GOT3 (cell line): ENCODE measurements around the gene FAM98B.

Experiments
- DNase-seq: peaks from one replicate; lab custom pipeline; 2025; ENCODE audit warnings: mixed read lengths; lab: John Stamatoyannopoulos, UW

FAM98B gene

DNA sequence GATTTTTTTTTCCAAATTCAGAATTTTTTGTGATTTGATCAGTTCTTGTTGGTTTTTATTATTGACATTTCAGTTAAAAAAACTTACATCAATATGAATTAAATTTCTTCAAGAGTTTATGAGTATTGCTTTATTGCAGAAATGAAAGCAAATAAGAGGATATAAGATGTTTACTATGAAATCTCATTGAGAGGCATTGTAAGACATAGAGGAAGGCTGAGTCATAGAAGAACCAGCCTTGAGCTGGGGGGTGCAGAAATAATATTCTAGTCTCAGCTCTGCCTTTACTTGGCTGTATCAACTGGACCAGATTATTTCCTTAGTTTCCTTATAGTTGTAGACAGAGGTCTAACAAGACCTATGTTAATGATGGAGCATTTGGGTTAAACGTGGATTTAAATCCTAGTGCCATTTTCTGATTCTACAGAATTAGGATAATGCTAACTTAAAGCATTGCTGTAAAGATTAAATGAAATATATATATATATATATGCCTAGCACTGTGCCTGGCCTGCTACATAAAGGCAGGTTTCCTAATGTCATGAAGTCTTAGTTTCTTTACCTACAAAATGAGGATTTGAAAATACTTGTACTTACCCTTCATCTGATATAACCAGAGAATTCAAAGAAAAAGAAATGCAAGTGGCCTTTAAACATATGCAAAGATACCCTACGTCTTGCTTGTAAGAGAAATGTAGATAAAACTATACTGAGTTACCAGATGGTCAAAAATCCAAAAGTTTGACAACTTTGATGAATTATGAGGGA, 7.3 kb downstream of the FAM98B start:
- no peak for DNase-seq

DNA sequence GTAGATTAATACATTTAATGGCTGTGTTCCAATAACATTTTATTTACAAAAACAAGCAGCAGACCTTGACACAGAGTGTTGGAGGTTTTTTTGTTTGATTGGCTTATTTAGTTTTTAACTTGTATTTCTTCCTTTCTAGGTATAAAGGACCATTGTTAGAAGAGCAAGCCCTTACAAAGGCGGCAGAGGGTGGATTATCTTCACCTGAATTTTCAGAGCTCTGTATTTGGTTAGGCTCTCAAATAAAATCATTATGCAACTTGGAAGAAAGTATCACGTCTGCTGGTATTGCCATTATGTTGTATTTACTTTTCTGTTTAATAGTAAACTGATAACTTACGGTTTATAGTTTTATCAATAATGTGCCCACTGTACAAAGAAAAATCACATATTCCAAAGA, 10.0 kb downstream of the FAM98B start:
- no peak for DNase-seq

DNA sequence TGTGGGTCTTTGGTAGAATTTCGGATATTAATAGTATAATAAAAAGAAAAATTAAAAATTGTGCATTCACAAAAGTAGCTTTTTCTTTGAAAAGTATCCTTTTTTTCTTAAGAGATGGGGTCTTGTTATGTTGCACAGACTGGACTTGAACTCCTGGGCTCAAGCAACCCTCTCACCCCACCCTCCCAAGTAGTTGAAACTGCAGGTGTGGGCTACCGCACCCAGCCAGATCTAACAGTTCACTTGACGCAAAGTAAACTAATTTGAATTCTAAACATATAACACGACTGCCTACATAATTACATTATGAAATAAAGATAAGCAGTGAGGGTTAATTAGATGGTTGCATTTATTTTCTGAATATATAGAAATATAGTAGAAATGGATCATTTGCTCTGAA, 10.7 kb downstream of the FAM98B start:
- no peak for DNase-seq

DNA sequence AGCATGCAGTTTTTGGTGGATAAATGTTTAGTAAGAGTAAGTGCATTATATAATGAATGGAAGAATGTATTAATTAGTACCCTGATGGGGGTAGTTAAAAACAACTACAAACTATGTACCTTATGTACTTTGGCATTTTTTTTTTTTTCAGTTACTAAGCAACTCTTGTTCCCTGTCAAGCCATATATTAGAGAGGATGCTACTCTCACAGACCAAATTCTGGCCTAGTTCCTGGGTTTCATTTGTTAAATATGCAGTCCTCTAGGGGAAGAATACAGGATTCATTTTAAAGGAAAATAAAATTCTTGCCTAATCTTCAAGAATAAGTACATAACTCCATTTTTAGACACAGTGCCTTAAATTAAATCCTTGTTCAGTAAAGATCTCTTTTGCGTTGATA, 16.9 kb downstream of the FAM98B start:
- no peak for DNase-seq

DNA sequence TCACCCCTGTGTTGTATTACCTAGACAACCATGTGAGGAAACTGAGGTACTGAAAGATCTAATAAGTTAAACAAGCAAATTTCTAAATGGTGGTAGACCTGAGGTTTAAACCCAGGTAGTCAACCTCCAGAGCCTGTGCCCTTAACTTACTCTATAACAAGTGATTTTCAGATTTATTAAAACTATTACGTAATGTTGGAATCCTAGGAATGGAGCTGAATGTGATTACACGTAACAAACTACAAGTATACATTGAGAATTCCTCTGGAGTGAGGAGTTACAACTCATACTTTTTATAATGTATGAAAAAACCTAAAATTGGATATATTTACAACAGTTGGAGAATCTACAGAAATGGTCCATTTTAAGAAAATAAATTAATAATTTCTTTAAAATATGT, 18.0 kb downstream of the FAM98B start:
- no peak for DNase-seq

DNA sequence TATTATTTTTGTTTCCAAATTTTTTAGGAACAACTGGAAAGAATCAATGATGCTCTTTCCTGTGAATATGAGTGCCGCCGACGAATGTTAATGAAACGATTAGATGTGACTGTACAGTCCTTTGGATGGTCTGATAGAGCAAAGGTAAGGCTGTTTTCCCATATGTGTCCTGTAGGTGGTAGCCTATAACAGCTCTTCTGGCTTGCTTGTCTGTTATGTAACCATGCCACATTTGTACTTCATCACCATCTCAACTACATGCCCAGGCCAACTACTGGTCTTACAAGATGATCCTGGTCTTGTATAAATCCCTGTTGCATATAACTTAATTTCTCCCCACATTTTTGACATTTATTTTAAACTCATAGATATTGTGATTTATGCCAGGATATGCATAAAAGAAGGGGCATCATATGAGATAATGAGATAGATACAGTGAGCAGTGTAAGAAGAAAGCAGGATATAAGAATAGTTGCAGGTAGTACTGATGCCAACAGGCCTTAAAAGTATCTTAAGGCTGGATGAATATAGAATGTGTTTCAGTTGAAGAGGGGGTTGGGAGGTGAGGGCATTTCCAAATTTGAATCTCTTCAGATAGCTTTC, 20.3 kb downstream of the FAM98B start:
- no peak for DNase-seq

DNA sequence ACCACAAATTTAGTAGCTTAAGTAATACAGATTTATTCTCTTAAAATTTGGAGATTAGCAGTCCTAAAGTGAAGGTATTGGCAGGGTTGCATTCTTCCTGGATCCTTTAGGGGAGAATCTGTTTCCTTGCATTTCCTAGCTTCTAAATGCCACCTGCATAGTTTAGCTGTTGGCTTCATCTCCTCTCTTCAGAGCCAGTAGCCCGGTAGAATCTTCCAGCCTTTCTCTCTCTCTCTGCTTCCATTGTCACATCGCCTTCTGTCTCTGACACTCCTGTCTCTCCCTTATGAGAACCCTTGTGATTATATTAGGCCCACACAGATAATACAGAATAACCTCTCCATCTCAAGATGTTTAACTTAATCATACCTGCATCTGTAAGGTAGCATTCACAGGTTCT, 21.4 kb downstream of the FAM98B start:
- DNase-seq: no peak

DNA sequence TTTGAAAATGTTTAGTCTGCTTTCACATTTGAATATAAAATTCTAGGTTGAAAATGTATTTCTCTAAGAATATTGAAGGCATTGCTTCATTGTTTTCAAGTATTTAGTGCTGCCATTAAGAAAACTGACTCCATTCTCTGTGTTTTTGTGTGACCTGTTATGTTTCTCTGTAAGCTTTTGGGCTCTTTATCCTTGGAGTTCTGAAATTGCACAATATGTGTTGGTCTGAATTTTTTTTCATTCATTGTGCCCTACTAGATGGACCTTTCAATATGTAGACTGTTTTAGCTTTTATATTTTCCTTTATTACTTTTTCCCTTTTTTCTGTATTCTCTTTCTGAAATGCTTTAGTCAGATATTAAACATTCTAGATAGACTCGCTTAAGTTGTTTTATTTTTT, 22.2 kb downstream of the FAM98B start:
- no peak for DNase-seq

DNA sequence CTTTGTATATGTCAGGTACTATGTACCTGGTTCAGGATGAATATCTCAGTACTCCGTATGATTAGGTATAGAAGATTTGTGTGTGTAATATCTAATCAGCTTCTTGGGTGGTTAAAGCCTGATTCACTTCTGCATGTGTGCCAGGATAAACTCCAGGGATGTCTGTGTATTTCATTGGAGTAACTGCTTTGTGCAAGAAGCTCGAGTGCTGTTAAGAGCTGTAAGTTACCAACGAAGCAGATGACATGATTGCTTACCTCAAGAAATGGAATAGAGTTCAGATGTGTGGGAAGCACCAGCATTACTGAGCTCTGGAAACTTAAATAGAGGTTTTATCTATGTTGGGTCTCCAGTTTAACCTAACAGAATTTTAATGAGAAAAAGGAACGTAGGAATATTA, 23.7 kb downstream of the FAM98B start:
- no peak for DNase-seq

DNA sequence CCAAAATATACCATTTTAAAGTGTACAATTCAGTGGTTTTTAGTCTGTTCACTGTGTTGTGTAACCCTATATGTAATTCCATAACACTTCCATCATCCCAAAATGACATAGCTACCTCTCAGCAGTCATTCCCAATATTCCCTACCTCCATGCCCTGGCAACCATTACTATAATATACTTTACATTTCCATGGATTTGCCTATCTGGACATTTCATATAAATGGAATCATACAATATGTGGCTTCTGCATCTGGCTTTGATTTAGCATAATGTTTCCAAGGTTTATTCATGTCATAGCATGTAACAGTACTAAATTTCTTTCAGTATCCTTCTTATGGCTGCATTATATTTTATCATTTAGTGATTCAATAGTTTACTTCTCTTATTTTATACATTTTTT, 25.3 kb downstream of the FAM98B start:
- no peak for DNase-seq

DNA sequence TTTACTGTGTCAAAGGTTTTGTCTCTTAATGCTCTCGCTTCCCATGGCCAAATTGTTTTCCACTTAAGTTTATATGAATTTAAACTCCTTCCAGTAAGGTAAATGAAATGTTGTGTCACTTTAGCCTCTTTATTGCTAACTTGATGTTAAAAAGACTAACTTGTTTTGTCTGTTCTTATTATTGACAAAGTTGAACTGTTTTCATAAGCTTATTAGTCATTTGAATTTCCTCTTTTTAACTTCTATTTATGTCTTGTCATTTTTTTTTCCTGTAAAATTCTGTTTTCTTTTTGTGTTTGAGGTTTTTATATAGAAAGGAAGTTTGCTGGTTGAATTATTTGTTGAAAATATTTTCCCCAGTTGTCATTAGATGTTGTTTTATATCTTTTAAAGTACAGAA, 25.8 kb downstream of the FAM98B start:
- no peak for DNase-seq

DNA sequence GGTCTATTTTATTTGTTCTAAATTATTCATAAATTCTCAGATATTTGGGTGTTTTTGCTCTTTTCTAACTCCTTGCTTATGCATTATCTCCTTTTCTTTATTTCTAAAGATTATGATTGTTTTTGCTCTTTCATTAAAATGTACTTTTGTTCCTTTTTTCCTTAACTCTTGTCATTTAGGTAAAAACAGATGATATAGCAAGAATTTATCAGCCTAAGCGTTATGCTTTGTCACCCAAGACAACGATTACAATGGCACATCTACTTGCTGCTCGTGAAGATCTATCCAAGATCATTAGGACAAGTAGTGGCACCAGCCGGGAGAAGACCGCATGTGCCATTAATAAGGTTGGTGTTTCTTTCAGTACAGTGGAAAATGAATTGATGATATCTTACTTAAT, 27.2 kb downstream of the FAM98B start:
- no peak for DNase-seq

DNA sequence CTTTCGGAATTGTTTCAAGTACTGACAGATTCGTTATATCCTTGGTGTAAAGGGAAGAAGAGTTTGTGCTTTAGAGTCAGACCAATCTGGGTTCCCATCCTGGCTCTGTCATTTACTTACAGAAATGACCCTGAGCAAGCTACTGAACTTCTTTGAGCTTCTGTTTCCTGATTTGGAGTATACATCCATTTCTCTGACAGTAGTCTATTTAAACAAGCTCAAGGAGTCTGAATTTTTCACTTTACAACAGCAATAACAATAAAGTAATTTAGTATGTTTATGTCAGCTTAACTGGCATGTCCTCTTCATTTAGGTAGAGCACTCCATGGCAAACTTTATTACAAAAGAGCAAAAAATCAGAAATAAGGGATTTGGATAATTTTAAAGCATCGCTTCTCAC, 27.8 kb downstream of the FAM98B start:
- no peak for DNase-seq

DNA sequence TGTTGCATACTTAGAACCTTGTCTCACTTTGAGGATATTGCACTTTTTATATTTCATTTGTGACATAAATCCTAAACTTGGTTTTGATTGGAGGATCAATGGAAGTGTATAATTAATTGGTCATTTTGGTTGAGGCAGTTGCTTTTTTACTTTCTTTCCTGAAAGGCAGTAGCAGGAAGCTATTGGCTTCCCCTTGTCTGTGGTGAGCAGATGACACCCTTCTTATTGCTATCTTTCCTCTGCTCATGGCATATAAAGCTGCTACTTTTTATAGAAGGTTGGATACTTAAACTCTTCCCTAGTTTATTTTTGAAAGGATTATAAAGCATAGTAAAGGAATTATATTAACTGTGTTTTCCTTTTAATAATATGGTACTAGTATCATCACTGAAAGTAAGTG, 28.6 kb downstream of the FAM98B start:
- no peak for DNase-seq

DNA sequence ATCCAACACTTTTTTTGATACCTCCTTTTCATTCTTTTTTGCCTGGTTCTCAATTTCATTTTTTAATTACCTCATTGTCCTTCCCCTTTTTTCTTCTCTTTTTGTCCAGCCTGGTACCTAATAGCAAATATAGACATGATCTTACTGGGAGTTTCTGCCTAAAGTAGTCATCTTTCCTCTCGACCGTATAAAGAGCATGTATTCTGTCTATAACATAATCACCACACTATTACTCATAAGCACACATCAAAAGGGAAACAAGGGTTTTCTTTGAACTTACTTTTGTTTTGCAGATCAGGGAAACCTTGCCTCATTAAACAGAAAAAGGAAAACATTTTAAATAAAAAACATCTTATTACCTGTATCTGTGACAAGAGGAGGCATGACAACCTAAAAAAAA, 33.0 kb downstream of the FAM98B start:
- no peak for DNase-seq

DNA sequence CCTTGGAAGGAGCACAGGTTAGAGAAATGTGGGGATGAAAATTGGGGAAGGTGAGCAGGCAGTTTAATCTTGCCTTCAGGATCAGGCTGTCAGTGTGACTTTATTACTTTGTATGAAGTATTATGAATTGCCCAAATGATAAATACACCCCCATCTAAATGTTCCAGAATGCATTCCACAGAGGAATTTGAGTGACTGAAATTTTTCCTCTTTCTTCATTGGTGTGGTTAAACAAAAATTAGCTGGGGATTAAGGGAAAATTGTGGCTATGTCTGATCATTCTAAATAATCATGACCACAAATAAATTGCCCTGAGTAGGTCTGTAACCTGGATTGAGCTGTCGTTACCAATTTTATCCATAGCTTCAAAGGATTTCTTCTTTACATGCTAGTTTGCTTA, 33.5 kb downstream of the FAM98B start:
- no peak for DNase-seq

DNA sequence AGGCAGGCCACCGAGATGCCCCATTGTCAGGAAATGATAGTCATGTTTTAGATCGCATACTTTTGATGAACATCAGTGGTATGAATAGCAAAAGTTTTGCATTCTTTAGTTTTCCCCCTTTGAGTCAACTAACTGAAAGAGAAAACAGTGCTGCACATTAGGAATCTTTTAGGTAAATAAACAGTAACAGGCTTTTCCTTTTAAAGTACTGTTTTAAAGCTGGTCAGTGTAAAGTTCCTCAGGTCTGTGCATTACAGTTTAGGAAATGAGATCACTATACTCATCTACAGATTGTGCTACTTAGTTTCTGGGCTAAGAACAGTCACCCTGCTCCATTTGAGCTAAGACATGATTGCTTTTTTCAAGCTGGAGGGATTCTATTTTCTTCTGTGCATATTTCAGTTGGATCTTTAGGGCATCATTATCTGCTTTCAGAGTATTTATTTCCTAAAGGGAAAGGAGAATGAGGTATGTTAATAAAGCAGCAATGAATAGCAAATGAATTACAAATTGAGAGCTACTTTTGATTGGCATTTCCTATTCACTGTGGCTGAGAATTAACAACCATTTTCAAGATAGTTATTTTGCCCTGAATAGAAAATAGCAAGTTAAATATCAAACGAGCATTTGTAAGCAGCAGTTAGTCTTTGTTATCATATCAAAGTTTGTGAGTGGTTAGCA, 36.5 kb downstream of the FAM98B start:
- DNase-seq: no peak

DNA sequence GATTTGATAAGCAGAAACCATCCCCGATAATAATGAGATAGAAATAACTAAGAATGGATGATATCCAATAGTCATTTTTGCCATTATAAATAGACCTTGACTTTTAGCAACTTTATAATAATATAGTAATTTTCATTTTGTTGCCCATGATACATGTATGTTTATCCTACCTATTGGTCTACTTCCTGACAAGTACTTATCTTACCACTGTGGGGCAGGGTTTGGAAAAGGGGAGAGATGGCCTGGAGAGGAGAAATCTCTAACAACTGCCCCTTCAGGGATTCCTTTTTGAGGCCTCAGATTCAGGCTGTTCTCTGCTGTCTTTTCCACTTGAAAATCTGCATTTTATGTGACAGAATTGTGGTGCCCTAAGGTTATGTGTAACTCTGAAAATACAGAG, 42.2 kb downstream of the FAM98B start:
- DNase-seq: no peak

DNA sequence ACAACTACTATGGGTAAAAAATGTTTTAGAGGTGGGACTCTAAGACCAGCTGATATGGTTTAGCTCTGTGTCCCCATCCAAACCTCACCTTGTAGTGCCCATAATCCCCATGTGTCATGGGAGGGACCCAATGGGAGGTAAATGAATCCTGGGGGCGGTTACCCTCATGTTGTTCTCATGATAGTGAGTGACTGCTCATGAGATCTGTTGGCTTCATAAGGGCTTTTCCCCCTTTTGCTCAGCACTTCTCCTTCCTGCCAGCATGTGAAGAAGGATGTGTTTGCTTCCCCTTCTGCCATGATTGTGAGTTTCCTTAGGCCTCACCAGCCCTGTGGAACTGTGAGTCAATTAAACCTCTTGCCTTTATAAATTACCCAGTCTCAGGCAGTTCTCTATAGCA, 45.7 kb downstream of the FAM98B start:
- no peak for DNase-seq

DNA sequence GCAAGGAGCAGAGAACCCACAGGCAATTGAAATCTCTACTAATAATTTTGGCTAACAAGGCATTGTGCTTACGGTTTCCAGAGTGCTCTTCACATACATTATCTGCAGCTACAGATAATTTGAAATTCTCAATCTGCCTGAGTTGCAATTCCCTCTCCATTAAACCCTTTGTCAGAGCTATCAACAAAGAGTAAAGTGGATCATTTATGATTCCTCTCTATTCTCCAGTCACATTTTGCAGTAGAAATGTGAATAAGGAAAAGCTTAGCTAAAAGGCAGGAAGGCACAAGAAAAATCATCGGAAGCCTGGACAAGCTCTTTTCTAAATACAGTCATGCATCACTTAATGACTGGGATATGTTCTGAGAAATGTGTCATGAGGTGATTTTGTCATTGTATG, 49.6 kb downstream of the FAM98B start:
- no peak for DNase-seq

DNA sequence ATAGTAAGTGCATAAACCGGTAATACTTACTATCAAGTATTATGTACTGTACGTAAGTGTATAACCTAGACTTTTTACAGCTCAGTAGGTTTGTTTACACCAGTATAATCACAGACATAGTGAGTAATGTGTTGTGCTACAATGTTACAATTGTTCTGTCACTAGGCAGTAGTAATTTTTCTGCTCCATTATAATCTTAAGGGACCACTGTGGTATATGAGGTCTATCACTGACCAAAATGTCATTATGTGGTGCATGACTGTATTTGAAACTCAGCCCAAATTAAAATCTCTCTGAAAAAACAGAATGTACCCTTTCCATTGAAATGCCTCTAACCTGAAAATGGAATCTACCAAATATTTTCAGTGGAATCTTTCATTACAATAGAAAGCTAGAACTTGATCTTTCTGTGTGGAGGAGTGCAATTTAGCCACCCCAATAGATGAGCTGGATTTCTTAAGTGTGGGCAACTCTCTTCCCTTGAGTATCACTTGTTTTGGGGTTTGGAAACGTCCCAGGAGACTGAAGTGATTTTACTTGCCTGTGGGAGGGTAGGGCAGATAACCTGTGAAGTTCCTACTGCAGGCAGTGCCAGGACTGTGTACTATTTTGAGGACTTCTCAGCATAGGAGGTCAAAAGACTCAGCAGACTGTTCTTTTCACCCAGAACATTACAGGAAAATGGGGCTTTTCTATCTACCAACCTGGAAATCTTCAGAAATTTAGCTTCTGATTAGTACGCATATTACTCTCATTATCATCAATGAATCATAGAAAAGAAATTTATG, 50.9 kb downstream of the FAM98B start:
- DNase-seq: no peak

DNA sequence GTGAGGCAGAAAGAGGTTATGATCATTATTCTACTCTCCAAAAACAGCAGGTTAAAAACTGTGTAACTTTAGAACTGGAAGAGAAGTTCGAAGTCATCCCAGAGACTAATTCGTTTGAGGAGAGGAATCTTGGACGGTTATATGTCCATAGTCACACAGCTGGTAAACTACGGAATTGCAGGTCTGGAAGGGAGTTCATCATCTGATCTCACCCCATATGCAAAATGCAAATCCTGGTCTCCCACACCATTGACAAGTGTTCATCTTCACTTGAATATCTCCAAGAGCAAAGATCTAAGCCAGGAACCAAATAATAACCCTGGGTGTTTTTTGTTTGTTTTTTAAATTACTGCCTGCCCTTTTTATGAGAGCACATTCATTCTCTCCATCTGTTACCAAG, 53.1 kb downstream of the FAM98B start:
- no peak for DNase-seq

DNA sequence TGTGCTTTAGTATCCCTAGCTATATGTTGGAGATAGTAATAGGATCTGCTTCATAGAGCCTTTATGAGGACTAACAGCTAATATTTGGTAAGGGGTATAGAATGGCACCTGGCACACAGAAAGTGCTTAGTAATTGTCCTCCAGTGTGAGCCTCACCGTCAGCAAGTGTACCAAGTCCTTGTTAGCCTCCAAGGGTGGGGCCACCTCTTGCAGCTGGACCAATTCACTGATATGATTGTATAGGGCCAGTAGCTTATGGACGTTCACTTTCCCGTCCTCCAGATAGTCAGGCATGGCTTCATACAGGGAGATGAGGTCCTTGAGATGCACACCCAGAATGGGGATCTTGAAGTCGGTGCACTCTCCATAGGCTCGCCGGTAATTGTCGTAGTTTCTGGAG, 53.6 kb downstream of the FAM98B start:
- DNase-seq: no peak
